T-helper 17 cell (primary cell): ENCODE measurements around the gene FIBCD1. TPM values are rescaled to one million over a fixed set of nuclear protein-coding genes. Genes with fewer than 3 reads are reported as not detected.

Source experiments
- ATAC-seq: fragments of 150-1000 bp; cut with Tn5 transposase; 2 replicates; pipeline ENCODE4 v1.10.0; 2021; ENCODE audit warnings: mild to moderate bottlenecking, moderate library complexity
- DNase-seq, 3 donors: peaks; one replicate each; pipeline versions ENCODE4 v3.0.0 to v3.0.0-alpha.2; 2020 to 2021
- H3K9me3 ChIP-seq: one replicate; pipeline ENCODE4 v1.7.0; 2013; ENCODE audit warnings: low read length, mild to moderate bottlenecking; ENCODE audit not compliant: control insufficient read depth, poor library complexity, severe bottlenecking
- H3K27ac Mint-ChIP-seq: one replicate; pipeline ENCODE4 v1.8.0; 2022; ENCODE audit warnings: mild to moderate bottlenecking, moderate library complexity, mixed read lengths
- H3K27me3 Mint-ChIP-seq: one replicate; pipeline ENCODE4 v1.8.0; 2022; ENCODE audit warnings: mixed read lengths
- H3K36me3 Mint-ChIP-seq: one replicate; pipeline ENCODE4 v1.8.0; 2022; ENCODE audit warnings: low read depth, mixed read lengths
- H3K4me1 Mint-ChIP-seq: one replicate; pipeline ENCODE4 v1.8.0; 2022; ENCODE audit warnings: mild to moderate bottlenecking, mixed read lengths
- H3K4me3 Mint-ChIP-seq: one replicate; pipeline ENCODE4 v1.8.0; 2022; ENCODE audit warnings: mild to moderate bottlenecking, moderate library complexity, mixed read lengths
- total RNA-seq, 4 donors: library from RNA in 2 of 4; stranded (reverse) in 2 of 4; gene quantifications; one replicate each; pipeline ENCODE4 v1.2.3 and lab custom pipeline; 2022 to 2026

Gene FIBCD1
- total RNA-seq, 2 donors from 2014 or later: not detected

GRCh38 chr9:130981002-130981755 lies 42.1 kb upstream of the FIBCD1 start:
- DNase-seq: no peak
- ATAC-seq: no peak
- peaks cover 41% of the 10 kb centered on the region for H3K27me3 Mint-ChIP-seq
- H3K4me3 Mint-ChIP-seq: no peak overlapping the region
- no peak overlapping the region for H3K27ac Mint-ChIP-seq
- peaks cover 3% of the 10 kb centered on the region for H3K36me3 Mint-ChIP-seq
- H3K9me3 ChIP-seq: no peaks in the 10 kb centered on the region
- peaks cover 2% of the 10 kb centered on the region for H3K4me1 Mint-ChIP-seq

DNA sequence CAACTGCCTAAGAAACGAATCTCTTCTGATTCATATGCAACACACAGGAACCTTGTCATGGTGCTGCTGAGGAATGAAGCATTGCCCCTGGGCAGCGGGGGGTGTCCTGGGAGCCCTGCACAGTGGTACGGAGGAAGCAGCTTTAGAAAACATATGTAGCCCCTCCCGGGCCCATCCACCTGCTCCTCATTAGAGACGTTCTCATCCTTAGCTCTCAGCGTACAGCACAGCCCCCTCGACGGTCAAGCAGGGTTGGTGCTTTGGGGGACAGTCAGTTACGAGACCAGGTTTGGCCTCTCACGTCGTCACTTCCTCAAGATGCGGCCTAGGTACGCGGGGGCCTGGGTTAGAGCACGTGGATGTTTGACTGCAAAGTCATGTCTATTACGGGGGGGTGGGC lies 41.5 kb upstream of the FIBCD1 start:
- Mint-ChIP-seq H3K27me3 (peaks cover 41% of the 10 kb centered on the region), H3K4me1 (peaks cover 2% of the 10 kb centered on the region), H3K27ac (no peak overlapping the region), H3K36me3 (peaks cover 3% of the 10 kb centered on the region), H3K4me3 (no peak overlapping the region)
- ATAC-seq (no peak), DNase-seq (no peak)
- no peaks in the 10 kb centered on the region for H3K9me3 ChIP-seq

- peaks cover 47% of the 10 kb centered on the region for H3K27me3 Mint-ChIP-seq
- H3K36me3 Mint-ChIP-seq: peaks cover 3% of the 10 kb centered on the region
- peaks cover 2% of the 10 kb centered on the region for H3K4me1 Mint-ChIP-seq
- no peak overlapping the region for H3K4me3 Mint-ChIP-seq
- no peak overlapping the region for H3K27ac Mint-ChIP-seq
- ATAC-seq (no peak), DNase-seq (no peak)
- no peaks in the 10 kb centered on the region for H3K9me3 ChIP-seq
These were observed 40.7 kb upstream of the FIBCD1 start for GRCh38 chr9:130979591-130980385.

DNA sequence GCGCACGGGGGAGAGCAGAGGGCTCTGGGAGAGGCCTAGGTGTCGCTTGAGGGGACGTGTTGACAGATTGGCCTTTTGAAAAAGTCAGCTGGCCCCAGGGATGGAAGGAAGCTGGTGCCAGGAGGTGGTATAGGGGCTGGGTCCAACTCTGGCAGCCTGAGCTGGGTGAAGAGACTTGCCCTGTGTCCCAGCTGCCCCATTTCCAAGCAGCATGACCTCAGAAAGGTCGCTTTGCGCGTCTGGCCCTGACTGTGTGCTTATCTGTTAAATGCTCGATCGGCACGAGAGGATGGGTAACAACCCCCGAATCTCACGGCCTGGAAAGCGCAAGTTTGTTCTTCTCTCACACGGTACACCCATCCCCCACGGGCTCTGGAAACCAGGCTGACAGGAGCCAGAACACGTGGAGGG lies 38.8 kb upstream of the FIBCD1 start:
- Mint-ChIP-seq H3K27ac (no peak overlapping the region), H3K36me3 (peaks cover 3% of the 10 kb centered on the region), H3K4me1 (peaks cover 2% of the 10 kb centered on the region), H3K27me3 (peaks cover 55% of the 10 kb centered on the region), H3K4me3 (no peak overlapping the region)
- no peaks in the 10 kb centered on the region for H3K9me3 ChIP-seq
- ATAC-seq: no peak
- no peak for DNase-seq

GRCh38 chr9:130975932-130976841 lies 37.1 kb upstream of the FIBCD1 start:
- Mint-ChIP-seq H3K4me1 (peaks cover 7% of the 10 kb centered on the region), H3K27ac (no peak overlapping the region), H3K27me3 (peaks cover 60% of the 10 kb centered on the region), H3K4me3 (no peak overlapping the region), H3K36me3 (peaks cover 7% of the 10 kb centered on the region)
- no peak for ATAC-seq
- DNase-seq: no peak
- H3K9me3 ChIP-seq: no peaks in the 10 kb centered on the region

DNA sequence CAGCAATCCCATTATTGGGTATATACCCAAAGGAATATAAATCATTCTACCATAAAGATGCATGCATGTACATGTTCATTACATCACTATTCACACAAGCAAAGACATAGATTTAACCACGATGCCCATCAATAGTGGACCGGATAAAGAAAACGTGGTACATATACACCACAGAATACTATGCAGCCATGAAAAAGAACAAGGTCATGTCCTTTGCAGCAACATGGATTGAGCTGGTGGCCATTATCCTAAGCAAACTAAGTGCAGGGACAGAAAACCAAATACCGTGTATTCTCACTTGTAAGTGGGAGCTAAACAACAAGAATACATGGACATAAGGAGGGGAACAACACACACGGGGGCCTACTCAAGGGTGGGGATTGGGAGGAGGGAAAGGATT lies 36.1 kb upstream of the FIBCD1 start:
- Mint-ChIP-seq H3K4me1 (peaks cover 5% of the 10 kb centered on the region), H3K27me3 (peaks cover 59% of the 10 kb centered on the region), H3K36me3 (peaks cover 7% of the 10 kb centered on the region), H3K4me3 (no peak overlapping the region), H3K27ac (no peak overlapping the region)
- no peaks in the 10 kb centered on the region for H3K9me3 ChIP-seq
- ATAC-seq: no peak
- no peak for DNase-seq

DNA sequence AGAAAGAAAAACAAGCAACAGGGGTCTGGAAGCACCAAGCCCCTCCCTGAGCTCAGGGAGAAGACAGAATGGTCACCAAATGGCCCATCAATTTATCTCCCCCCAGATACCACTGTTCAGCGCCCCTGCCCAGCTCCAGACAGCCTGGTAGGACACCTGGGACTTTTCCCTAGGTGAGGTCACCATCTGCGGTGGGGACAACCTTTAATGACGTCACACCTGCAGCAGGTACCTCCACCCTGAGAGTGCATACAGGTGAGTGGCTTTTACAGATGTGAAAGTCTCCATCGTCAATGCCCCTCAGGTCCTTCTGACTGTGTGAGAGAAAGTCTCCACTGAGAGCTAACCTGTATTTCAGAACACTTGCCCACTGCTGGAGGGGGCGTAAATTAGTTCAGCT lies 35.6 kb upstream of the FIBCD1 start:
- Mint-ChIP-seq H3K27ac (no peak overlapping the region), H3K4me3 (no peak overlapping the region), H3K4me1 (peaks cover 5% of the 10 kb centered on the region), H3K27me3 (peaks cover 54% of the 10 kb centered on the region), H3K36me3 (peaks cover 7% of the 10 kb centered on the region)
- H3K9me3 ChIP-seq: no peaks in the 10 kb centered on the region
- no peak for ATAC-seq
- DNase-seq: no peak

DNA sequence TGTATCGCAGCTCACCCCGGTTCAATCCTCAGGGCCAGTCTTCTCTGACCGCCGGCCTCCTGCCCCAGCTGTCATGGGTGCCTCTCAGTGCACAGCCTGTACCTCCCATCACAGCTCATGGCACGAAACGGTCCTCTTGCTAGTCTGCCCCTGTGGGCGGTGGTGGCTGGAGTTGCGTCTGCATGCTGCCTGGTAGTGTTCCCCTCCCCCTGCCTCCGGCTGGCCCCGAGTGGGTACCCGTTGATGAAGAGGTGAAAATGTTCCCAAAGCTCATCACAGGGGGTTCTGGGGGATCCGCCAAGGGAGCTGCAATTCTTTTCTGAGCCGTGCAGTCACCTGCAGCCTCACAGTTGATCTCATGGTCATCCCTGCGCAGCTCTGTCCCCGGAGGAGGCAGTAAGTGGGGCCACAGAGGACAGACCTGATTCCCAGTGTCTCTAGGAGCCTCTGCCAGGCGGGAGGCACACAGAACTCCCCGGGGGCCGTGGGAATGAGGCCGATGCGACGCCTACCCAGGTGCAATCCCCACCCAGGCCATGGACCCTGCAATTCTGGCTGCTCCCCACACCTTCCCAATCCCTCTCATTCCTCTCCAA lies 34.7 kb upstream of the FIBCD1 start:
- peaks cover 49% of the 10 kb centered on the region for H3K27me3 Mint-ChIP-seq
- no peaks in the 10 kb centered on the region for H3K9me3 ChIP-seq
- DNase-seq (no peak), ATAC-seq (no peak)
- H3K4me3 Mint-ChIP-seq: no peak overlapping the region
- peaks cover 7% of the 10 kb centered on the region for H3K36me3 Mint-ChIP-seq
- H3K27ac Mint-ChIP-seq: no peak overlapping the region
- H3K4me1 Mint-ChIP-seq: peaks cover 5% of the 10 kb centered on the region

- no peaks in the 10 kb centered on the region for H3K9me3 ChIP-seq
- Mint-ChIP-seq H3K4me3 (no peak overlapping the region), H3K36me3 (peaks cover 7% of the 10 kb centered on the region), H3K4me1 (peaks cover 5% of the 10 kb centered on the region), H3K27ac (no peak overlapping the region), H3K27me3 (peaks cover 49% of the 10 kb centered on the region)
- ATAC-seq (no peak), DNase-seq (no peak)
These were observed 34.1 kb upstream of the FIBCD1 start for GRCh38 chr9:130972957-130973685.

- Mint-ChIP-seq H3K4me1 (peaks cover 5% of the 10 kb centered on the region), H3K4me3 (no peak overlapping the region), H3K27me3 (peaks cover 46% of the 10 kb centered on the region), H3K27ac (no peak overlapping the region), H3K36me3 (peaks cover 5% of the 10 kb centered on the region)
- DNase-seq: no peak
- no peaks in the 10 kb centered on the region for H3K9me3 ChIP-seq
- no peak for ATAC-seq
These were observed 33.4 kb upstream of the FIBCD1 start for GRCh38 chr9:130972277-130972956.

GRCh38 chr9:130971294-130971849 lies 32.3 kb upstream of the FIBCD1 start:
- no peaks in the 10 kb centered on the region for H3K9me3 ChIP-seq
- Mint-ChIP-seq H3K4me1 (peaks cover 5% of the 10 kb centered on the region), H3K4me3 (no peak overlapping the region), H3K27ac (no peak overlapping the region), H3K36me3 (peaks cover 4% of the 10 kb centered on the region), H3K27me3 (peaks cover 38% of the 10 kb centered on the region)
- no peak for ATAC-seq
- DNase-seq: no peak

DNA sequence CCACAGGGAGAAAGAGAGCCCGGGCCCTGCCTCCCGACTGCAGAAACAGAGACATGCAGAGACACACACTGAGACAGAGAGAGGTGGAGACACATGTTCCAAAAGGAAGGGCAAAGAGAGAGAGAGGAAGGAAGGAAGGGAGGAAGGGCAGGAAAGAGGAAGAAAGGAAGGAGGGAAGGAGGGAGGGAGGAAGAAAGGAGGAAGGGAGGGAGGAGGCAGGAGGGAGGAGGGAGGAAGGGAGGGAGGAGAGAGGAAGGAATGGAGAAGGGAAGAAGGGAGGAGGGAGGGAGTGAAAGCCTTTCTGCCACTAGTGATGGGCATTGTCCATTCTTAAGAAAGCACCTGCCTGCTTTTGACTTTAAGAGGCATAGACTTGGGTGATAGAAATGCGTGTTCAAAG lies 31.8 kb upstream of the FIBCD1 start:
- DNase-seq (no peak), ATAC-seq (no peak)
- Mint-ChIP-seq H3K36me3 (peaks cover 4% of the 10 kb centered on the region), H3K4me3 (no peak overlapping the region), H3K27ac (no peak overlapping the region), H3K4me1 (peaks cover 5% of the 10 kb centered on the region), H3K27me3 (peaks cover 38% of the 10 kb centered on the region)
- H3K9me3 ChIP-seq: no peaks in the 10 kb centered on the region
